Activated CD4-positive, CD25-positive, alpha-beta regulatory T cell (primary cell): Measurements from ENCODE around the gene C1orf115.
"Not testable (repeated sequence)": the region's sequence is repeated elsewhere in the genome, so short reads cannot be mapped to it uniquely, and the experiment has no call there.

Experiments
- DNase-seq, 4 experiments: peaks; one replicate each; lab custom pipeline; 2025; lab: John Stamatoyannopoulos, UW

The C1orf115 gene

GRCh38 chr1:220694866-220695382 lies 4.8 kb downstream of the C1orf115 start:
- no peak for DNase-seq

GRCh38 chr1:220695426-220695825 lies 5.3 kb downstream of the C1orf115 start:
- no peak for DNase-seq

GRCh38 chr1:220696226-220696862 lies 6.2 kb downstream of the C1orf115 start:
- DNase-seq: no peak

- no peak for DNase-seq
These were observed 6.7 kb downstream of the C1orf115 start for GRCh38 chr1:220696863-220697231.

GRCh38 chr1:220697326-220697725 lies 7.2 kb downstream of the C1orf115 start:
- DNase-seq: no peak

GRCh38 chr1:220698607-220699016 lies 8.4 kb downstream of the C1orf115 start:
- DNase-seq: no peak

GRCh38 chr1:220699044-220699443 lies 8.9 kb downstream of the C1orf115 start:
- no peak for DNase-seq

- DNase-seq: no peak
These were observed 10.5 kb downstream of the C1orf115 start for GRCh38 chr1:220700556-220701179.

- DNase-seq: no peak
These were observed 11.8 kb downstream of the C1orf115 start for GRCh38 chr1:220701974-220702373.

- DNase-seq: no peak
These were observed 12.6 kb downstream of the C1orf115 start for GRCh38 chr1:220702733-220703270.

GRCh38 chr1:220703305-220703704 lies 13.1 kb downstream of the C1orf115 start:
- DNase-seq: no peak

- DNase-seq: no peak
These were observed 15.6 kb downstream of the C1orf115 start for GRCh38 chr1:220705782-220706181.

GRCh38 chr1:220706480-220706879 lies 16.3 kb downstream of the C1orf115 start:
- DNase-seq: no peak

GRCh38 chr1:220707160-220707559 lies 17.0 kb downstream of the C1orf115 start:
- DNase-seq: no peak

- no peak for DNase-seq
These were observed 18.1 kb downstream of the C1orf115 start for GRCh38 chr1:220708244-220708643.

GRCh38 chr1:220708936-220709801 lies 19.0 kb downstream of the C1orf115 start:
- DNase-seq: no peak

- no peak for DNase-seq
These were observed 20.2 kb downstream of the C1orf115 start for GRCh38 chr1:220710333-220710732.

- no peak for DNase-seq
These were observed 21.1 kb downstream of the C1orf115 start for GRCh38 chr1:220711056-220711809.

- not testable (repeated sequence) for DNase-seq
These were observed 25.8 kb downstream of the C1orf115 start for GRCh38 chr1:220715986-220716385.

GRCh38 chr1:220717800-220718640 lies 27.9 kb downstream of the C1orf115 start:
- DNase-seq: no peak

- DNase-seq: not testable (repeated sequence)
These were observed 31.1 kb downstream of the C1orf115 start for GRCh38 chr1:220721266-220721665.
